ENCODE results near the gene STAP1.

GRCh38 chr4:67584496-67584895, 26.0 kb downstream of the STAP1 start:
- TF ChIP-seq ZNF114 (CRISPR knock-in tag; IDR thresholded peaks at IDR 0.05), result no peak
- no peak for TF ChIP-seq CTCF (conservative IDR thresholded peaks at IDR 0.05; ENCODE audit: low read depth in 2 of 2)
- TF ChIP-seq EZH2phosphoT487 (IDR thresholded peaks at IDR 0.05; ENCODE audit: unreplicated experiment), result no peak
- no peak for TF ChIP-seq REST (IDR thresholded peaks at IDR 0.05; ENCODE audit: unreplicated experiment)
- no peak for TF ChIP-seq CREB1 (CRISPR knock-in tag; IDR thresholded peaks at IDR 0.05; ENCODE audit: low read depth)
- no peak for TF ChIP-seq POLR2AphosphoS5 (IDR thresholded peaks at IDR 0.05; ENCODE audit: low read depth)
- no peak for TF ChIP-seq EZH2 (IDR thresholded peaks at IDR 0.05; ENCODE audit: low read depth, unreplicated experiment)
- no peak for TF ChIP-seq ZNF462 (CRISPR knock-in tag; IDR thresholded peaks at IDR 0.05)
- no peak for TF ChIP-seq JUNB (IDR thresholded peaks at IDR 0.05; ENCODE audit: unreplicated experiment)
- no peak for TF ChIP-seq ETS1 (IDR thresholded peaks at IDR 0.05)
- no peak for TF ChIP-seq ZNF331 (CRISPR knock-in tag; IDR thresholded peaks at IDR 0.05; ENCODE audit: low read depth)
